ENCODE results near the gene ZNF32. TPM values are rescaled to one million over a fixed set of nuclear protein-coding genes. Genes with fewer than 3 reads are reported as not detected.

ZNF32 gene
- total RNA-seq, 1 experiment from 2014 or later: 14.6 TPM

DNA sequence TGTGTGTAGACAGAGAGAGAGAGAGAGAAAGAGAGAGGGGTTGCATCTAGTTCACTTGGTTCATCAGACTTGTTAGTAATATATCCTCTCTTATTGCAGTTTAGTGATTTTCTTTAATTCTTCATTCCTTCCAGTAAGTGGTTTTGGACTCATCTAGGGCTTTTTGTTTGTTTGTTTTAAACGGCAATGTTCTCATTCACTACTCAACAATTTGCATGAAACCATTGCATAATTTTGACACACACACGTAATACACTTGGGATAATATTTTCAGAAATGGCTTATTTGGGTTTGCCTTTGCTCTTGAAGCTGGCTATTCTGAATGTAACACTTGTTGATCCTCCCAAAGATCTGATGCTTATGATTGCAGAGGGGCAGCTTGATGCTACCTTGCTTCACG lies 16.4 kb upstream of the ZNF32 start:
- H3K9me3 Mint-ChIP-seq: peaks cover 0 to 12% of the 10 kb centered on the region in 2 experiments; a peak in 4 of 5 replicates
- Histone ChIP-seq H3K4me2 (ENCODE audit: insufficient read depth, insufficient read length, low read length) (no peak overlapping the region), H3K23me2 (ENCODE audit: insufficient read length, low read depth, low read length, poor library complexity, severe bottlenecking) (peaks cover 7% of the 10 kb centered on the region), H3K9ac (ENCODE audit: extremely low read depth, insufficient read length, low read length) (no peak overlapping the region), H4K20me1 (ENCODE audit: control insufficient read depth, insufficient read depth, insufficient read length) (no peaks in the 10 kb centered on the region), H3K4ac (ENCODE audit: low read depth, low read length) (no peak overlapping the region), H2BK12ac (ENCODE audit: insufficient read length, low read depth, low read length) (no peak overlapping the region), H3K27ac (ENCODE audit: insufficient read length, low read depth, low read length) (no peak overlapping the region), H3K4me1 (ENCODE audit: insufficient read depth, low read length) (no peaks in the 10 kb centered on the region), H3K27me3 (ENCODE audit: insufficient read depth, low read length) (no peaks in the 10 kb centered on the region), H4K5ac (ENCODE audit: insufficient read length, low read depth, low read length) (no peak overlapping the region), H3K79me2 (ENCODE audit: insufficient read depth, low read length) (no peaks in the 10 kb centered on the region), H3K23ac (ENCODE audit: insufficient read length, low read depth, low read length) (no peak overlapping the region), H2AFZ (ENCODE audit: low read length) (no peak overlapping the region), H2BK5ac (ENCODE audit: insufficient read length, low read length) (no peak overlapping the region), H3K79me1 (ENCODE audit: insufficient read depth, low read depth, low read length, poor library complexity, severe bottlenecking) (no peaks in the 10 kb centered on the region), H3K56ac (ENCODE audit: insufficient read length, low read depth, low read length) (no peak overlapping the region), H4K8ac (replicated peaks; ENCODE audit: insufficient read length, low read depth, low read length) (no peak overlapping the region), H3T11ph (ENCODE audit: low read length) (no peak overlapping the region), H3K18ac (ENCODE audit: insufficient read length, low read depth, low read length) (no peak overlapping the region), H3K9me3 (ENCODE audit: control insufficient read depth, low read depth, low read length) (no peaks in the 10 kb centered on the region), H2BK20ac (ENCODE audit: low read depth, low read length, poor library complexity, severe bottlenecking) (no peak overlapping the region), H4K91ac (ENCODE audit: insufficient read length, low read depth, low read length) (no peak overlapping the region), H3K14ac (ENCODE audit: insufficient read depth, low read length) (no peak overlapping the region), H2BK15ac (ENCODE audit: low read depth, low read length) (no peak overlapping the region), H2BK120ac (ENCODE audit: low read depth, low read length, poor library complexity, severe bottlenecking) (no peak overlapping the region), H2AK5ac (ENCODE audit: insufficient read length, low read length) (no peak overlapping the region)
- TF ChIP-seq, protein P1, sequence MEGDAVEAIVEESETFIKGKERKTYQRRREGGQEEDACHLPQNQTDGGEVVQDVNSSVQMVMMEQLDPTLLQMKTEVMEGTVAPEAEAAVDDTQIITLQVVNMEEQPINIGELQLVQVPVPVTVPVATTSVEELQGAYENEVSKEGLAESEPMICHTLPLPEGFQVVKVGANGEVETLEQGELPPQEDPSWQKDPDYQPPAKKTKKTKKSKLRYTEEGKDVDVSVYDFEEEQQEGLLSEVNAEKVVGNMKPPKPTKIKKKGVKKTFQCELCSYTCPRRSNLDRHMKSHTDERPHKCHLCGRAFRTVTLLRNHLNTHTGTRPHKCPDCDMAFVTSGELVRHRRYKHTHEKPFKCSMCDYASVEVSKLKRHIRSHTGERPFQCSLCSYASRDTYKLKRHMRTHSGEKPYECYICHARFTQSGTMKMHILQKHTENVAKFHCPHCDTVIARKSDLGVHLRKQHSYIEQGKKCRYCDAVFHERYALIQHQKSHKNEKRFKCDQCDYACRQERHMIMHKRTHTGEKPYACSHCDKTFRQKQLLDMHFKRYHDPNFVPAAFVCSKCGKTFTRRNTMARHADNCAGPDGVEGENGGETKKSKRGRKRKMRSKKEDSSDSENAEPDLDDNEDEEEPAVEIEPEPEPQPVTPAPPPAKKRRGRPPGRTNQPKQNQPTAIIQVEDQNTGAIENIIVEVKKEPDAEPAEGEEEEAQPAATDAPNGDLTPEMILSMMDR (conservative IDR thresholded peaks at IDR 0.05): no peak
- H3K36me3 Mint-ChIP-seq (ENCODE audit: insufficient read depth in 1 of 3, low read depth in 3 of 3): no peaks in the 10 kb centered on the region; a peak in 1 of 7 replicates
- H3K4me1 Mint-ChIP-seq: peaks cover 9% of the 10 kb centered on the region in 2 experiments; a peak in 3 of 4 replicates
- no peak overlapping the region for H3K4me3 Mint-ChIP-seq
- H3K27ac Mint-ChIP-seq: no peak overlapping the region
- no CpG with 5 or more reads among the region's 3 CpGs for WGBS (ENCODE audit: extremely low coverage, insufficient read length, low lambda C conversion rate)
- no peak for DNase-seq
- peaks cover 17% of the 10 kb centered on the region for H3K27me3 Mint-ChIP-seq (ENCODE audit: low read depth)

Data from H9 (cell line).